Psoas muscle (tissue), 8 donors: ENCODE data around the gene KCTD4. TPM values are rescaled to one million over a fixed set of nuclear protein-coding genes. Genes with fewer than 3 reads are reported as not detected.

ENCODE experiments used
- ATAC-seq, 4 donors: fragments of 200-7000 bp; cut with Tn5 transposase; one replicate each; pipeline ENCODE4 v1.9.1; 2020; ENCODE audit warnings: moderate library complexity in 3 of 4, mild to moderate bottlenecking in 2 of 4
- DNase-seq, 2 donors: peaks; one replicate each; pipeline ENCODE4 v3.0.0-alpha.2; 2020
- H3K27ac ChIP-seq: fragments of 200-600 bp; one replicate; pipeline ENCODE4 v1.8.0; 2022
- H3K27me3 ChIP-seq, 3 donors: fragments of 200-600 bp in 1 of 3; one replicate each; pipeline versions ENCODE4 v1.6.1 to v1.8.0; 2013 to 2022; ENCODE audit warnings: low read length in 2 of 3, mild to moderate bottlenecking in 2 of 3, moderate library complexity in 1 of 3; ENCODE audit not compliant: insufficient read depth in 3 of 3
- H3K36me3 ChIP-seq, 2 donors: fragments of 200-600 bp in 1 of 2; one replicate each; pipeline versions ENCODE4 v1.6.1 to v1.8.0; 2013 to 2022; ENCODE audit warnings: low read depth in 1 of 2, mild to moderate bottlenecking in 1 of 2, moderate library complexity in 1 of 2; ENCODE audit not compliant: insufficient read depth in 1 of 2
- H3K4me1 ChIP-seq: fragments of 200-600 bp; one replicate; pipeline ENCODE4 v1.8.0; 2022
- H3K4me3 ChIP-seq: fragments of 200-600 bp; one replicate; pipeline ENCODE4 v1.8.0; 2022; ENCODE audit warnings: mild to moderate bottlenecking
- H3K9me3 ChIP-seq: fragments of 200-600 bp; one replicate; pipeline ENCODE4 v1.8.0; 2022
- WGBS, 3 donors: extraction: QIAGEN DNeasy Blood & Tissue Kit; methylation state at CpG; one replicate each; pipeline versions ENCODE4 v1.1.6 to v1.1.7; 2013; 5-methylcytosine and 5-hydroxymethylcytosine counted together
- intact Hi-C, 2 donors: fragments of 100-400 bp; cut with DNase I; formaldehyde crosslinking; loops; one replicate each; pipeline versions ENCODE4 v1.11.0 to v1.14.2; 2022
- polyA plus RNA-seq, 3 donors: library from polyadenylated mRNA; stranded (reverse); fragments of 200-250 nt; gene quantifications; one replicate each; pipeline ENCODE4 v1.2.3, GENCODE V29; 2013
- total RNA-seq, 4 donors: library from RNA; stranded (reverse); fragmentation: NEBNext Ultra II Directional in 2 of 4; extraction: Animal tissue kit (Norgen Biotek cat#: 25700) in 2 of 4; gene quantifications; one replicate each; pipeline versions ENCODE4 v1.2.1 to v1.2.4, GENCODE V29; 2021 to 2023
- TF ChIP-seq, protein P1 (sequence below): fragments of 200-600 bp; IDR thresholded peaks from one replicate; pipeline ENCODE4 v1.8.0; 2022; ENCODE audit warnings: antibody characterized with exemption
- donor health status: healthy with polysubstance abuse.
- donor health status: DM: no; HTN: no; CAD: no; lungs with moderate emphysema.
- donor health status: Bipolar disorder and iron deficiency.
- donor health status: healthy.
- donor health status: DM: yes; HTN: yes; CAD: no.
- donor health status: DM: no; HTN: no; CAD: no.
- donor health status: DM: no; HTN: no; CAD: no.
- donor health status: DM: yes; HTN: yes; CAD: no.

KCTD4 gene
- total and polyA plus RNA-seq, 7 donors: 0.08 TPM; not detected in 6

DNA sequence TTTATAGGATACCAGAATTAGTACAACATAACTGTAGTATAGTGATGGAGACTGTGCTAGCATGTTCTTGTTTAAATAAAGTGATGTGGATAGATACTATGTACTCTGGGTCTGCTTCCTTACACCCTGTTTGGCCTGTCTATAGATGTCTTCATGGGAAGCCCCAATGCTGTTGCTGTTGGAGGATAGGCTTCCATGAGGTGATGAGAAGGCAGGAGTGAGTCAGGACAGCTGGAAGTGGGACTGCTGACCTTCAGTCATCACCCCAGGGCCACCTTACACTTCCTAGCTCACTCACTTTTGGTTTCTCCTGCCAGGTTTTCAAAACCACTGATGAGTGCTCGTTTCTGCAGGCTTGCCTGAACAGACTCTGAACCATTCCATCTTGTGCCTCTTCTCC lies 4.2 kb downstream of the KCTD4 start:
- peaks cover 0 to 2% of the 10 kb centered on the region in 2 donors for H3K36me3 ChIP-seq
- ATAC-seq: peak; percentile 38 to 54 (median 49)
- intact Hi-C loops: no loop called here

DNA sequence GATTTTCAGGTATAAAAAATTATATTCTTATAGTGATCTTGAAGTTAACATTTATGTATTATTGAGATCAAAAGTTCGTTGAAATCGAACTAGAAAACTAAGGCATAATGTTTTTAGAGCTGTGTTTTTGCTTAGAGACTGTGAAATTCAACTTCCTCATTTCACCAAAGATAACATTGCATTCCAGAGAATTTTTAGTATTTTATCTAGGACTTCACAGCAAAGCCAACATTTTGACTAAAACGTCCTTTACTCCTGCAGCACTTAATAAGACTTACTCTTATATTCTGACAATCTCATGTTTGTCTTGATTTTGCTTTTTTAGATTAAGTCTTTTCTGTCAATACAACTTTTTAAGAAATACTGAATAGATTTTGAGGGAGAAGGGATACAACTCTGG lies 4.7 kb downstream of the KCTD4 start:
- Histone ChIP-seq H3K27ac (no peak overlapping the region), H3K4me1 (no peaks in the 10 kb centered on the region), H3K27me3 (no peaks in the 10 kb centered on the region), H3K9me3 (no peaks in the 10 kb centered on the region), H3K36me3 (peaks cover 0 to 2% of the 10 kb centered on the region in 2 donors), H3K4me3 (no peak overlapping the region)
- TF ChIP-seq, protein P1, sequence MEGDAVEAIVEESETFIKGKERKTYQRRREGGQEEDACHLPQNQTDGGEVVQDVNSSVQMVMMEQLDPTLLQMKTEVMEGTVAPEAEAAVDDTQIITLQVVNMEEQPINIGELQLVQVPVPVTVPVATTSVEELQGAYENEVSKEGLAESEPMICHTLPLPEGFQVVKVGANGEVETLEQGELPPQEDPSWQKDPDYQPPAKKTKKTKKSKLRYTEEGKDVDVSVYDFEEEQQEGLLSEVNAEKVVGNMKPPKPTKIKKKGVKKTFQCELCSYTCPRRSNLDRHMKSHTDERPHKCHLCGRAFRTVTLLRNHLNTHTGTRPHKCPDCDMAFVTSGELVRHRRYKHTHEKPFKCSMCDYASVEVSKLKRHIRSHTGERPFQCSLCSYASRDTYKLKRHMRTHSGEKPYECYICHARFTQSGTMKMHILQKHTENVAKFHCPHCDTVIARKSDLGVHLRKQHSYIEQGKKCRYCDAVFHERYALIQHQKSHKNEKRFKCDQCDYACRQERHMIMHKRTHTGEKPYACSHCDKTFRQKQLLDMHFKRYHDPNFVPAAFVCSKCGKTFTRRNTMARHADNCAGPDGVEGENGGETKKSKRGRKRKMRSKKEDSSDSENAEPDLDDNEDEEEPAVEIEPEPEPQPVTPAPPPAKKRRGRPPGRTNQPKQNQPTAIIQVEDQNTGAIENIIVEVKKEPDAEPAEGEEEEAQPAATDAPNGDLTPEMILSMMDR: no peak
- DNase-seq (no peak), ATAC-seq (no peak)
- intact Hi-C loops: no loop called here
- WGBS, 3 donors: 76 to 87% (median 85%) methylated on average over 3 of the region's 3 CpGs

More for the DNA sequence above, 4.2 kb downstream of the KCTD4 start:
- H3K27me3 ChIP-seq: no peaks in the 10 kb centered on the region
- no peaks in the 10 kb centered on the region for H3K4me1 ChIP-seq
- TF ChIP-seq, protein P1: no peak
- H3K9me3 ChIP-seq: no peaks in the 10 kb centered on the region
- WGBS, 3 donors: 71 to 89% (median 77%) methylated on average over 1 of the region's 1 CpG
- no peak overlapping the region for H3K4me3 ChIP-seq
- H3K27ac ChIP-seq: no peak overlapping the region
- DNase-seq: no peak

DNA sequence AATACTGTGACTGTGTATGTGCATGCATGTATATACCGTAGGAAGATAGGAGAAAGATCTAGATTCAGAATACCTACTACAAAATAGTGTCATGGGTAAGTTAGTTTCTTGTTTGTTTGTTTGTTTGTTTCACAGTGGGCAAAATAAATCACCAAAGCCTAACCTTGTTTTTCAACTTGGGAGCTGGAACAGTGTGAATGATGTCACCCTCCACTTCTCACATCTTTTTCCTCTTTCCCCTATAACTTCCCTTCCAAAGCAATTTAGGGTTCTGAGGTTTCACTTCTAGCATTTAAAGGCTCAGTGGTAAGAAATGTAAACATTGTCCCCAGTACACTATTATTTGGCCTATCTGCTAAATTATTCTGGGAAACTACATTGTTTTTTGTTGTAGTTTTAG lies 5.4 kb downstream of the KCTD4 start:
- no peaks in the 10 kb centered on the region for H3K27me3 ChIP-seq
- intact Hi-C loops: no loop called here
- no peak overlapping the region for H3K27ac ChIP-seq
- ATAC-seq (no peak), DNase-seq (no peak)
- TF ChIP-seq, protein P1: no peak
- H3K9me3 ChIP-seq: no peaks in the 10 kb centered on the region
- peaks cover 0 to 2% of the 10 kb centered on the region in 2 donors for H3K36me3 ChIP-seq
- WGBS, 3 donors: 93 to 97% (median 97%) methylated on average over 1 of the region's 1 CpG
- no peak overlapping the region for H3K4me3 ChIP-seq
- H3K4me1 ChIP-seq: no peaks in the 10 kb centered on the region

- Histone ChIP-seq H3K36me3 (peaks cover 0 to 2% of the 10 kb centered on the region in 2 donors), H3K27me3 (no peaks in the 10 kb centered on the region), H3K27ac (no peak overlapping the region), H3K9me3 (no peaks in the 10 kb centered on the region), H3K4me3 (no peak overlapping the region), H3K4me1 (no peaks in the 10 kb centered on the region)
- TF ChIP-seq, protein P1: peak; percentile 36
- peak in 2 of 4 donors; percentile 49 for ATAC-seq
- WGBS, 3 donors: 73 to 77% (median 75%) methylated on average over 15 of the region's 15 CpGs
- intact Hi-C loops: no loop called here
- DNase-seq: no peak
Observed at GRCh38 chr13:45194081-45194939, 6.5 kb downstream of the KCTD4 start.
